Gastroesophageal sphincter (tissue), 3 donors: ENCODE measurements around the gene NINL.

Source experiments
- CTCF ChIP-seq, 4 experiments: fragments of 200-600 bp in 2 of 4; fragments of 450-650 bp in 2 of 4; sonication (generic) in 1 of 4; IDR thresholded peaks; one replicate each; pipeline ENCODE4 v1.5.1; 2017 to 2019; ENCODE audit warnings: antibody characterized with exemption in 4 of 4, mild to moderate bottlenecking in 2 of 4, moderate library complexity in 2 of 4
- EP300 ChIP-seq: sonication (generic); formaldehyde crosslinking; IDR thresholded peaks from one replicate; pipeline ENCODE4 v1.6.1; 2017; ENCODE audit warnings: antibody characterized with exemption, mild to moderate bottlenecking
- POLR2A ChIP-seq, 2 donors: fragments of 450-650 bp; IDR thresholded peaks; one replicate each; pipeline ENCODE4 v1.6.1; 2017; ENCODE audit warnings: antibody characterized with exemption in 2 of 2, mild to moderate bottlenecking in 2 of 2, moderate library complexity in 1 of 2
- POLR2AphosphoS5 ChIP-seq: sonication (generic); formaldehyde crosslinking; IDR thresholded peaks from one replicate; pipeline ENCODE4 v1.6.1; 2017; ENCODE audit warnings: antibody characterized with exemption

- no peak for TF ChIP-seq POLR2A (IDR thresholded peaks at IDR 0.05)
- no peak for TF ChIP-seq CTCF (IDR thresholded peaks at IDR 0.05)
- TF ChIP-seq POLR2AphosphoS5, result no peak
- no peak for TF ChIP-seq EP300
Measured at GRCh38 chr20:25545171-25545570, 40.2 kb downstream of the NINL start.
